ENCODE results near the gene PGLYRP4. TPM values are rescaled to one million over a fixed set of nuclear protein-coding genes. Genes with fewer than 3 reads are reported as not detected.

Gene PGLYRP4
- total RNA-seq, 1 experiment from 2014 or later = not detected

- DNase-seq = no peak
- Histone ChIP-seq H3K27me3 (ENCODE audit: insufficient read depth, low read depth) (peaks cover 16% of the 10 kb centered on the region), H3K9me3 (ENCODE audit: insufficient read depth, low read depth) (no peaks in the 10 kb centered on the region), H3K79me2 (ENCODE audit: low read depth) (no peaks in the 10 kb centered on the region), H3K4me1 (replicated peaks; ENCODE audit: insufficient read depth) (no peaks in the 10 kb centered on the region), H3K4me3 (no peak overlapping the region), H3K4me2 (no peak overlapping the region), H3K9me2 (ENCODE audit: insufficient read depth) (no peaks in the 10 kb centered on the region), H3K36me3 (ENCODE audit: low read depth) (no peaks in the 10 kb centered on the region), H2AFZ (no peak overlapping the region), H3F3A (ENCODE audit: insufficient read depth, low read depth) (no peaks in the 10 kb centered on the region), H4K20me1 (ENCODE audit: insufficient read depth) (no peaks in the 10 kb centered on the region), H3K27ac (no peak overlapping the region)
- CTCF ChIA-PET = no interaction called here
- POLR2A ChIA-PET (ENCODE audit: unreplicated experiment) = no interaction called here
- intact Hi-C loops (cut with micrococcal nuclease; ENCODE audit: unreplicated experiment) = no loop called here
- BruUV-seq (replicated peaks) = no TSS peak
- no peak for TF ChIP-seq CTCF (conservative IDR thresholded peaks at IDR 0.05)
- no peak for TF ChIP-seq EZH2 (IDR thresholded peaks at IDR 0.05; ENCODE audit: low read depth)
Measured at GRCh38 chr1:153306303-153307220, 42.1 kb downstream of the PGLYRP4 start.

GRCh38 chr1:153305682-153306081 lies 43.0 kb downstream of the PGLYRP4 start:
- no peaks in the 10 kb centered on the region for H4K20me1 ChIP-seq (ENCODE audit: insufficient read depth)
- no peaks in the 10 kb centered on the region for H3K9me2 ChIP-seq (ENCODE audit: insufficient read depth)
- no peak overlapping the region for H3K4me2 ChIP-seq
- no peaks in the 10 kb centered on the region for H3K9me3 ChIP-seq (ENCODE audit: insufficient read depth, low read depth)
- CTCF ChIA-PET = no interaction called here
- no peaks in the 10 kb centered on the region for H3K36me3 ChIP-seq (ENCODE audit: low read depth)
- TF ChIP-seq CTCF (conservative IDR thresholded peaks at IDR 0.05) (no peak), EZH2 (IDR thresholded peaks at IDR 0.05; ENCODE audit: low read depth) (no peak)
- peaks cover 16% of the 10 kb centered on the region for H3K27me3 ChIP-seq (ENCODE audit: insufficient read depth, low read depth)
- DNase-seq = no peak
- H3K4me3 ChIP-seq = no peak overlapping the region
- intact Hi-C loops (cut with micrococcal nuclease; ENCODE audit: unreplicated experiment) = no loop called here
- H3K4me1 ChIP-seq (replicated peaks; ENCODE audit: insufficient read depth) = no peaks in the 10 kb centered on the region
- H2AFZ ChIP-seq = no peak overlapping the region
- H3K79me2 ChIP-seq (ENCODE audit: low read depth) = no peaks in the 10 kb centered on the region
- no peaks in the 10 kb centered on the region for H3F3A ChIP-seq (ENCODE audit: insufficient read depth, low read depth)
- BruUV-seq (replicated peaks) = no TSS peak
- no peak overlapping the region for H3K27ac ChIP-seq
- POLR2A ChIA-PET (ENCODE audit: unreplicated experiment) = no interaction called here

GRCh38 chr1:153302308-153302707 lies 46.3 kb downstream of the PGLYRP4 start:
- no peak overlapping the region for H3K27ac ChIP-seq
- BruUV-seq (replicated peaks) = no TSS peak
- no peak for TF ChIP-seq CTCF (conservative IDR thresholded peaks at IDR 0.05)
- TF ChIP-seq EZH2 (IDR thresholded peaks at IDR 0.05; ENCODE audit: low read depth) = no peak
- H4K20me1 ChIP-seq (ENCODE audit: insufficient read depth) = no peaks in the 10 kb centered on the region
- ChIA-PET CTCF (no interaction called here), POLR2A (ENCODE audit: unreplicated experiment) (no interaction called here)
- no peaks in the 10 kb centered on the region for H3K9me2 ChIP-seq (ENCODE audit: insufficient read depth)
- H3K4me1 ChIP-seq (replicated peaks; ENCODE audit: insufficient read depth) = no peaks in the 10 kb centered on the region
- H2AFZ ChIP-seq = no peak overlapping the region
- no peak overlapping the region for H3K4me2 ChIP-seq
- intact Hi-C loops (cut with micrococcal nuclease; ENCODE audit: unreplicated experiment) = no loop called here
- H3K4me3 ChIP-seq = no peak overlapping the region
- no peaks in the 10 kb centered on the region for H3F3A ChIP-seq (ENCODE audit: insufficient read depth, low read depth)
- no peaks in the 10 kb centered on the region for H3K79me2 ChIP-seq (ENCODE audit: low read depth)
- DNase-seq = no peak
- H3K9me3 ChIP-seq (ENCODE audit: insufficient read depth, low read depth) = no peaks in the 10 kb centered on the region
- H3K27me3 ChIP-seq (ENCODE audit: insufficient read depth, low read depth) = peaks cover 16% of the 10 kb centered on the region
- H3K36me3 ChIP-seq (ENCODE audit: low read depth) = no peaks in the 10 kb centered on the region

Measured in PC-9 (cell line).